HFFc6 (cell line): Measurements from ENCODE around the gene AHDC1. TPM values are rescaled to one million over a fixed set of nuclear protein-coding genes. Genes with fewer than 3 reads are reported as not detected.
A peak's percentile ranks its signal among the peaks of the same experiment; 100 is the strongest.

Experiments used
- DNase-seq: peaks from one replicate; pipeline ENCODE4 v3.0.0-alpha.2; 2018
- H3K27ac Mint-ChIP-seq: 2 replicates; pipeline ENCODE4 v1.8.0; 2020; ENCODE audit warnings: mild to moderate bottlenecking, mixed read lengths
- H3K27me3 Mint-ChIP-seq: 2 replicates; pipeline ENCODE4 v1.8.0; 2021; ENCODE audit warnings: mild to moderate bottlenecking, moderate library complexity, mixed read lengths; ENCODE audit not compliant: insufficient read depth
- H3K36me3 Mint-ChIP-seq: 2 replicates; pipeline ENCODE4 v1.8.0; 2021; ENCODE audit warnings: low read depth, mixed read lengths
- H3K4me1 Mint-ChIP-seq: 2 replicates; pipeline ENCODE4 v1.8.0; 2020; ENCODE audit warnings: low read depth, mixed read lengths
- H3K4me3 Mint-ChIP-seq: 2 replicates; pipeline ENCODE4 v1.8.0; 2020; ENCODE audit warnings: mild to moderate bottlenecking, moderate library complexity, mixed read lengths
- H3K9me3 Mint-ChIP-seq: 2 replicates; pipeline ENCODE4 v1.8.0; 2020; ENCODE audit warnings: mild to moderate bottlenecking, mixed read lengths
- CTCF ChIP-seq: fragments of 200-600 bp; sonication (generic); IDR thresholded peaks from 2 replicates; pipeline ENCODE4 v1.5.0; 2021; ENCODE audit warnings: antibody characterized with exemption, mild to moderate bottlenecking
- total RNA-seq, 6 experiments: library from RNA; stranded (reverse); fragmentation: NEBNext Ultra II Directional; extraction: Animal tissue kit (Norgen Biotek cat#: 25700); gene quantifications; 2 replicates in 1 of 6; 3 replicates in 5 of 6; pipeline ENCODE4 v1.2.3, GENCODE V29; 2021

Gene AHDC1
- total RNA-seq, 6 experiments from 2014 or later = 30.7 to 53.2 (median 34.7) TPM

GRCh38 chr1:27606708-27607238 lies 2.8 kb upstream of the AHDC1 start:
- peak; percentile 43 for DNase-seq
- Mint-ChIP-seq H3K27ac (peak overlapping the region; percentile 54), H3K9me3 (no peaks in the 10 kb centered on the region), H3K36me3 (no peaks in the 10 kb centered on the region), H3K4me3 (no peak overlapping the region), H3K4me1 (peaks cover 21% of the 10 kb centered on the region), H3K27me3 (peaks cover 3% of the 10 kb centered on the region)
- TF ChIP-seq CTCF = peak; percentile 18; the same call in 1 of the 2 replicates

- Mint-ChIP-seq H3K27me3 (no peaks in the 10 kb centered on the region; the same call in 1 of the 2 replicates), H3K36me3 (no peaks in the 10 kb centered on the region), H3K4me1 (peaks cover 21% of the 10 kb centered on the region), H3K27ac (peak overlapping the region; percentile 54), H3K4me3 (no peak overlapping the region), H3K9me3 (no peaks in the 10 kb centered on the region)
- peak; percentile 47 for DNase-seq
- TF ChIP-seq CTCF = peak; percentile 90
These were observed 2.1 kb upstream of the AHDC1 start for GRCh38 chr1:27605796-27606707.

- TF ChIP-seq CTCF = no peak
- no peaks in the 10 kb centered on the region for H3K9me3 Mint-ChIP-seq
- H3K36me3 Mint-ChIP-seq = no peaks in the 10 kb centered on the region
- H3K27ac Mint-ChIP-seq = no peak overlapping the region
- H3K27me3 Mint-ChIP-seq = no peaks in the 10 kb centered on the region; the same call in 1 of the 2 replicates
- no peak for DNase-seq
- H3K4me1 Mint-ChIP-seq = peaks cover 21% of the 10 kb centered on the region
- H3K4me3 Mint-ChIP-seq = no peak overlapping the region
These were observed 1.4 kb upstream of the AHDC1 start for GRCh38 chr1:27605300-27605766.

GRCh38 chr1:27604579-27605299 lies 795 bp upstream of the AHDC1 start:
- Mint-ChIP-seq H3K9me3 (no peaks in the 10 kb centered on the region), H3K4me3 (peak overlapping the region; percentile 91), H3K27ac (no peak overlapping the region), H3K27me3 (no peaks in the 10 kb centered on the region; the same call in 1 of the 2 replicates), H3K4me1 (peaks cover 21% of the 10 kb centered on the region), H3K36me3 (no peaks in the 10 kb centered on the region)
- TF ChIP-seq CTCF = no peak
- DNase-seq = no peak

- Mint-ChIP-seq H3K9me3 (no peaks in the 10 kb centered on the region), H3K36me3 (no peaks in the 10 kb centered on the region), H3K4me3 (peak overlapping the region; percentile 91), H3K27ac (peak overlapping the region; percentile 76), H3K27me3 (peaks cover 2% of the 10 kb centered on the region), H3K4me1 (peaks cover 21% of the 10 kb centered on the region)
- no peak for DNase-seq
- no peak for TF ChIP-seq CTCF
These were observed 649 bp downstream of the AHDC1 start for GRCh38 chr1:27603309-27603680.
